Measurements from ENCODE around the gene SLC25A27.

Gene SLC25A27

GRCh38 chr6:46648869-46649492 lies 3.8 kb upstream of the SLC25A27 start:
- DNase-seq: no peak

GRCh38 chr6:46651006-46651405 lies 1.8 kb upstream of the SLC25A27 start:
- DNase-seq: no peak

- DNase-seq: no peak
These were observed 959 bp upstream of the SLC25A27 start for GRCh38 chr6:46651816-46652215.

GRCh38 chr6:46652232-46652602 lies 558 bp upstream of the SLC25A27 start:
- DNase-seq: no peak

GRCh38 chr6:46653439-46654195 lies 842 bp downstream of the SLC25A27 start:
- no peak for DNase-seq

DNA sequence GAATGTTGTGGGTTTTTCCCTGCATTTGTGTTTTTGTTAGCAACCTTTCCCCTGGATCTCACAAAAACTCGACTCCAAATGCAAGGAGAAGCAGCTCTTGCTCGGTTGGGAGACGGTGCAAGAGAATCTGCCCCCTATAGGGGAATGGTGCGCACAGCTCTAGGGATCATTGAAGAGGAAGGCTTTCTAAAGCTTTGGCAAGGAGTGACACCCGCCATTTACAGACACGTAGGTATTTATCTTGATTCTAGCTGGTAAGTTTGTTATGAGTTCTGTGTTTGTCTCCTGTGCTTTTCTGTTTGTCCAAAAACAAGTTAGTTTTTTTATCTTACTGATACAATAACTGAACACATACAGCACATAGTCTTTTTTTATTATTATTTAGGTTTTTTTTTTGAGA lies 3.0 kb downstream of the SLC25A27 start:
- peak in 1 of 58 donors; percentile 2 for DNase-seq

GRCh38 chr6:46657642-46658041 lies 4.9 kb downstream of the SLC25A27 start:
- DNase-seq: no peak

GRCh38 chr6:46661483-46661882 lies 8.7 kb downstream of the SLC25A27 start:
- DNase-seq: no peak

DNA sequence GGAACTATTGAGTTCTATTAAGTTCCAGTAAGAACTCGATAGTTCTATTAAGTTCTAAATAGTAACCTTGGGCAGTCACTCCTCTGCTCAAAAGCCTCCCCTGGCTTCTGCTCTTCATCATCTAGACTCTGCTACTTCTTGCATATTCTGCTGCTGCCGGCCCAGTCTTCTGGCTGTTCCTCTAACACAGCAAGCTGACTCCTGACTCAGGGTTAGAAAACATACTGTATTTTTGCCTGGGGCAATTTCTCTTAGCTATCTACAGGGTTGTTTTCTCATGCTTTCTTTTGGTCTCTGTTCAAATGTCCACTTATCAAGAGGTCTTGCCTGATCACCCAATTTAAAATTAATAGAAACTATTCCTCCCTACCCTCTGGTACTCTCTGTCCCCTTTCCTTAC lies 14.6 kb downstream of the SLC25A27 start:
- no peak for DNase-seq

- DNase-seq: no peak
These were observed 21.6 kb downstream of the SLC25A27 start for GRCh38 chr6:46674410-46674809.

GRCh38 chr6:46676604-46677313 lies 24.0 kb downstream of the SLC25A27 start:
- no peak for DNase-seq

DNA sequence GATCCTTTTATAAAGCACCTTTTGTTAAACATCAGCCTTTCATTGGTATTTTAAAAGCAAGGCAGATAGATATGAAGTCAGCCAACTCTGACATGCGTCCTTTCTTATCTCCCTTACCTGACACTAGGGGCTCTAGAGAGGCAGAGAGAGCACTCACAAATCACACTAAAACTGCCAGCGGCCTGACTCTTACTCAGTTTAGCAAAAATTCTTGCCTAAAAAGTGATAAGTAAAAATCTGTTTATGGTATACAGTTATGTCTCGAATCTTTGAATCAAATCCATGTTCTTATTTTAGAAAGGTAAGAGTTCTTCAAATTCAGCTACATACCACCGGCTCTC lies 24.5 kb downstream of the SLC25A27 start:
- DNase-seq: no peak

DNA sequence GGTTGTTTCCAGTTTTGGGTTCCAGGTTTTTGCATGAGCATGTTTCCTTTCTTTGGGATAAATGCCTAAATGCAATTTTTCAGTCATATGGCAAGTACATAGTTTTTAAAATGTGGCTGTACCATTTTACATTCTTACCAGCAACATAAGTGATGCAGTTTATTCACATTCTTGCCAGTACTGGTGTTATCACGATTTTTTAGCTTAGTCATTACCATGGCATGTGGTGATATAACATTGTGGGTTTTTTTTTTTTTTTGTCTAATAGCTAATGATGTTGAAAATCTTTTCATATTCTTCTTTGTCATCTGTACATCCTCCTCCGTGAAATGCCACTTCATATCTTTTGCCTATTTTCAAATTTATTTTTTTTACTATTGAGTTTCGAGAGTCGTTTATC lies 32.0 kb downstream of the SLC25A27 start:
- DNase-seq: no peak

- DNase-seq: no peak
These were observed 34.9 kb downstream of the SLC25A27 start, which contains the start of gene TDRD6 for GRCh38 chr6:46687619-46688097. Gene TDRD6 (plus strand): TSS chr6:46687885. CDS start chr6:46688129, 244 bp downstream.

- DNase-seq: no peak
These were observed 35.6 kb downstream of the SLC25A27 start for GRCh38 chr6:46688117-46688965.

- DNase-seq: no peak
These were observed 36.2 kb downstream of the SLC25A27 start for GRCh38 chr6:46688966-46689335.

GRCh38 chr6:46689657-46690056 lies 36.9 kb downstream of the SLC25A27 start:
- no peak for DNase-seq

GRCh38 chr6:46690141-46690755 lies 37.5 kb downstream of the SLC25A27 start:
- no peak for DNase-seq

GRCh38 chr6:46690911-46691451 lies 38.2 kb downstream of the SLC25A27 start:
- no peak for DNase-seq

DNA sequence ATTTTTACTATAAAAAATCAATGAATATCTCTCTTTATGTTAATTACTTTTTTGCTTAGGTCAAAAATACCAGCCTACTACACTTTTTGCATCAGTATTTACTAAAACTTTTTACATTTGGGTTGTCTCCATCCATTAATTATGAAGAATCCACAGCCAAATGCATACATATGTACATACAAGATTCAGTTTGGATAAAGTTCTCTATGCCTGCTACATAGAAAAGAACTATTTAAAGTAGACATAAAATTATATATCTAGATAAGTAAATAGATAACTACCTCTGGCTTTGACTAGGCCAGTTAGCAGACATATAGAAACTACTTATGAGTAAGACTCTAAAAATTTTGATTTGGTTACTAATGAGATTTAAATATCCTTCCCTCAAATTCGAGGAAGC lies 47.2 kb downstream of the SLC25A27 start:
- no peak for DNase-seq

- DNase-seq: peak in 2 of 58 donors; percentile 5 to 8
These were observed 51.8 kb downstream of the SLC25A27 start for GRCh38 chr6:46704562-46704961.
